Measurements from ENCODE around the gene HOXA3.

DNA sequence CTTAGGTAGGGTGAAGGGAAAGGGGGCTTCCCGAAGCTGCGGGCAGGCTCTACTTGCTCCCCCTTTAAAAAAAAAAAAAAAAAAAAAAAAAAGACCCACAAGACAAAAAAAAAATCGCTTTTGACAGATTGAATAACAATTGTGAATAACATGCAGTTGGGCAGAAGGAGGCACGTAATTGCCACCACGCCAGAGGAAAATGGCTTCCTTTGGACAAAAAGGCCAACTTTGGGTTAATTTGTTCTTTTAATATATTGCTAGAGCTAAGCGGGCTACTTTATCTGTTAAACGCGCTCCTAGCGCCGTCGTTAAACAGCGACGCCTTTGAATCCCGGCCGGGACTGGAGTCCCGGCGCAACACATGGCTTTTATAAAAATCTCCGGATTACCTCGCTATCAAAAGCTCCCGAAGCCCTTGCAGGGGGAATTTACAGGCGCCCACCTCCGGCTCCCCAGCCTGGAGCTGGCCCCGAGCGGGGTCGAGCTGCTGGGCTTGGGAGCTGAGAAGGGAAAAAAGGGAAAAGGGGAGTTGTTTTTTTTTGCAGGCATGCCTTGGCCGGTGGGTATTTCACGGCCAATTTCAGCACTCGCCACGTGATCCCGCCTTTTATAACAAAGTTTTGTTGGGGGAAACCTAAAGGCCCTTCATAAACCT, 31.4 kb upstream of the HOXA3 start:
- TF ChIP-seq, protein P1, sequence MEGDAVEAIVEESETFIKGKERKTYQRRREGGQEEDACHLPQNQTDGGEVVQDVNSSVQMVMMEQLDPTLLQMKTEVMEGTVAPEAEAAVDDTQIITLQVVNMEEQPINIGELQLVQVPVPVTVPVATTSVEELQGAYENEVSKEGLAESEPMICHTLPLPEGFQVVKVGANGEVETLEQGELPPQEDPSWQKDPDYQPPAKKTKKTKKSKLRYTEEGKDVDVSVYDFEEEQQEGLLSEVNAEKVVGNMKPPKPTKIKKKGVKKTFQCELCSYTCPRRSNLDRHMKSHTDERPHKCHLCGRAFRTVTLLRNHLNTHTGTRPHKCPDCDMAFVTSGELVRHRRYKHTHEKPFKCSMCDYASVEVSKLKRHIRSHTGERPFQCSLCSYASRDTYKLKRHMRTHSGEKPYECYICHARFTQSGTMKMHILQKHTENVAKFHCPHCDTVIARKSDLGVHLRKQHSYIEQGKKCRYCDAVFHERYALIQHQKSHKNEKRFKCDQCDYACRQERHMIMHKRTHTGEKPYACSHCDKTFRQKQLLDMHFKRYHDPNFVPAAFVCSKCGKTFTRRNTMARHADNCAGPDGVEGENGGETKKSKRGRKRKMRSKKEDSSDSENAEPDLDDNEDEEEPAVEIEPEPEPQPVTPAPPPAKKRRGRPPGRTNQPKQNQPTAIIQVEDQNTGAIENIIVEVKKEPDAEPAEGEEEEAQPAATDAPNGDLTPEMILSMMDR (IDR thresholded peaks at IDR 0.05): no peak
- no peak for TF ChIP-seq POLR2A (IDR thresholded peaks at IDR 0.05)
